ENCODE measurements around the gene ARFGEF2.

ARFGEF2 gene

GRCh38 chr20:49030954-49031619 lies 109.6 kb downstream of the ARFGEF2 start:
- H3K4me2 ChIP-seq (ENCODE audit: low read length, poor library complexity, severe bottlenecking) = no peak overlapping the region
- H4K8ac ChIP-seq (ENCODE audit: low read length) = no peak overlapping the region
- H3K4me1 ChIP-seq (ENCODE audit: control insufficient read depth, insufficient read depth, low read depth, low read length) = no peaks in the 10 kb centered on the region
- WGBS = 98% methylated on average over 5 of the region's 6 CpGs
- H3K14ac ChIP-seq (ENCODE audit: low read length in 2 of 2) = no peak overlapping the region
- H2BK5ac ChIP-seq (ENCODE audit: low read depth, low read length, poor library complexity, severe bottlenecking) = no peak overlapping the region
- no peak overlapping the region for H4K91ac ChIP-seq (ENCODE audit: low read length)
- no peak overlapping the region for H2BK15ac ChIP-seq (ENCODE audit: low read depth, poor library complexity, severe bottlenecking)
- no peak overlapping the region for H3K4ac ChIP-seq (ENCODE audit: low read depth in 1 of 2, low read length in 2 of 2)
- no peak overlapping the region for H3K18ac ChIP-seq (ENCODE audit: low read depth in 1 of 2, low read length in 2 of 2)
- H3K9me3 ChIP-seq (ENCODE audit: control insufficient read depth, low read length) = no peaks in the 10 kb centered on the region
- H2BK120ac ChIP-seq (ENCODE audit: low read depth, low read length) = no peak overlapping the region
- peaks cover 7% of the 10 kb centered on the region for H3K79me1 ChIP-seq (replicated peaks; ENCODE audit: low read length, poor library complexity, severe bottlenecking)
- peaks cover 29 to 80% of the 10 kb centered on the region in 2 experiments for H3K36me3 ChIP-seq (ENCODE audit: control insufficient read depth in 1 of 2, insufficient read depth in 2 of 2, low read depth in 1 of 2, low read length in 2 of 2)
- no peak overlapping the region for H3K27ac ChIP-seq (ENCODE audit: low read length, poor library complexity, severe bottlenecking)
- no peak overlapping the region for H3K23ac ChIP-seq (ENCODE audit: low read length in 2 of 2)
- H3K9ac ChIP-seq (ENCODE audit: low read length) = no peak overlapping the region
- H2AK5ac ChIP-seq (ENCODE audit: low read length, severe bottlenecking) = no peak overlapping the region
- no peak overlapping the region for H2BK12ac ChIP-seq (ENCODE audit: low read length in 2 of 2)
- no peak overlapping the region for H3K4me3 ChIP-seq (ENCODE audit: insufficient read depth in 1 of 2, low read depth in 1 of 2, low read length in 2 of 2)
- no peak overlapping the region for H2AFZ ChIP-seq (ENCODE audit: low read depth, low read length)
- DNase-seq = no peak
- no peaks in the 10 kb centered on the region for H3K27me3 ChIP-seq (ENCODE audit: control insufficient read depth in 1 of 2, insufficient read depth in 1 of 2, low read length in 2 of 2)

- Histone ChIP-seq H3K79me1 (replicated peaks; ENCODE audit: low read length, poor library complexity, severe bottlenecking) (peaks cover 7% of the 10 kb centered on the region), H4K91ac (ENCODE audit: low read length) (no peak overlapping the region), H2BK5ac (ENCODE audit: low read depth, low read length, poor library complexity, severe bottlenecking) (no peak overlapping the region), H2BK15ac (ENCODE audit: low read depth, poor library complexity, severe bottlenecking) (no peak overlapping the region), H3K36me3 (ENCODE audit: control insufficient read depth in 1 of 2, insufficient read depth in 2 of 2, low read depth in 1 of 2, low read length in 2 of 2) (peaks cover 23 to 69% of the 10 kb centered on the region in 2 experiments), H2AK5ac (ENCODE audit: low read length, severe bottlenecking) (no peak overlapping the region), H3K27me3 (ENCODE audit: control insufficient read depth in 1 of 2, insufficient read depth in 1 of 2, low read length in 2 of 2) (no peaks in the 10 kb centered on the region), H2BK120ac (ENCODE audit: low read depth, low read length) (no peak overlapping the region), H3K9me3 (ENCODE audit: control insufficient read depth, low read length) (no peaks in the 10 kb centered on the region), H3K4me1 (ENCODE audit: control insufficient read depth, insufficient read depth, low read depth, low read length) (no peaks in the 10 kb centered on the region), H3K4ac (ENCODE audit: low read depth in 1 of 2, low read length in 2 of 2) (no peak overlapping the region), H3K18ac (ENCODE audit: low read depth in 1 of 2, low read length in 2 of 2) (no peak overlapping the region), H2AFZ (ENCODE audit: low read depth, low read length) (no peak overlapping the region), H3K4me2 (ENCODE audit: low read length, poor library complexity, severe bottlenecking) (no peak overlapping the region), H3K9ac (ENCODE audit: low read length) (no peak overlapping the region), H3K14ac (ENCODE audit: low read length in 2 of 2) (no peak overlapping the region), H3K27ac (ENCODE audit: low read length, poor library complexity, severe bottlenecking) (no peak overlapping the region), H2BK12ac (ENCODE audit: low read length in 2 of 2) (no peak overlapping the region), H4K8ac (ENCODE audit: low read length) (no peak overlapping the region), H3K23ac (ENCODE audit: low read length in 2 of 2) (no peak overlapping the region), H3K4me3 (ENCODE audit: insufficient read depth in 1 of 2, low read depth in 1 of 2, low read length in 2 of 2) (no peak overlapping the region)
- 97% methylated on average over 8 of the region's 8 CpGs for WGBS
- DNase-seq = no peak
Measured at GRCh38 chr20:49032455-49032854, 110.9 kb downstream of the ARFGEF2 start.

- Histone ChIP-seq H3K4me3 (ENCODE audit: insufficient read depth in 1 of 2, low read depth in 1 of 2, low read length in 2 of 2) (no peak overlapping the region), H3K4me1 (ENCODE audit: control insufficient read depth, insufficient read depth, low read depth, low read length) (no peaks in the 10 kb centered on the region), H2BK15ac (ENCODE audit: low read depth, poor library complexity, severe bottlenecking) (no peak overlapping the region), H2AK5ac (ENCODE audit: low read length, severe bottlenecking) (no peak overlapping the region), H3K79me1 (replicated peaks; ENCODE audit: low read length, poor library complexity, severe bottlenecking) (peaks cover 7% of the 10 kb centered on the region), H2BK120ac (ENCODE audit: low read depth, low read length) (no peak overlapping the region), H4K91ac (ENCODE audit: low read length) (no peak overlapping the region), H3K18ac (ENCODE audit: low read depth in 1 of 2, low read length in 2 of 2) (no peak overlapping the region), H3K4me2 (ENCODE audit: low read length, poor library complexity, severe bottlenecking) (no peak overlapping the region), H3K9me3 (ENCODE audit: control insufficient read depth, low read length) (no peaks in the 10 kb centered on the region), H3K14ac (ENCODE audit: low read length in 2 of 2) (no peak overlapping the region), H3K9ac (ENCODE audit: low read length) (no peak overlapping the region), H2BK12ac (ENCODE audit: low read length in 2 of 2) (no peak overlapping the region), H4K8ac (ENCODE audit: low read length) (no peak overlapping the region), H3K23ac (ENCODE audit: low read length in 2 of 2) (no peak overlapping the region), H2BK5ac (ENCODE audit: low read depth, low read length, poor library complexity, severe bottlenecking) (no peak overlapping the region), H3K27ac (ENCODE audit: low read length, poor library complexity, severe bottlenecking) (no peak overlapping the region), H3K27me3 (ENCODE audit: control insufficient read depth in 1 of 2, insufficient read depth in 1 of 2, low read length in 2 of 2) (no peaks in the 10 kb centered on the region), H2AFZ (ENCODE audit: low read depth, low read length) (no peak overlapping the region), H3K36me3 (ENCODE audit: control insufficient read depth in 1 of 2, insufficient read depth in 2 of 2, low read depth in 1 of 2, low read length in 2 of 2) (peaks cover 16 to 54% of the 10 kb centered on the region in 2 experiments), H3K4ac (ENCODE audit: low read depth in 1 of 2, low read length in 2 of 2) (no peak overlapping the region)
- DNase-seq = no peak
- over 99% methylated on average over 5 of the region's 7 CpGs for WGBS
Measured at GRCh38 chr20:49034070-49034732, 112.7 kb downstream of the ARFGEF2 start.

GRCh38 chr20:49037962-49038387 lies 116.5 kb downstream of the ARFGEF2 start:
- Histone ChIP-seq H3K4me1 (ENCODE audit: control insufficient read depth, insufficient read depth, low read depth, low read length) (peaks cover 1% of the 10 kb centered on the region), H3K36me3 (ENCODE audit: control insufficient read depth in 1 of 2, insufficient read depth in 2 of 2, low read depth in 1 of 2, low read length in 2 of 2) (peaks cover 12 to 34% of the 10 kb centered on the region in 2 experiments), H2BK12ac (ENCODE audit: low read length in 2 of 2) (peak overlapping the region in 1 of 2 experiments; percentile 56), H3K27me3 (ENCODE audit: control insufficient read depth in 1 of 2, insufficient read depth in 1 of 2, low read length in 2 of 2) (no peaks in the 10 kb centered on the region), H3K14ac (ENCODE audit: low read length in 2 of 2) (no peak overlapping the region), H3K4me2 (ENCODE audit: low read length, poor library complexity, severe bottlenecking) (no peak overlapping the region), H3K4ac (ENCODE audit: low read depth in 1 of 2, low read length in 2 of 2) (no peak overlapping the region), H2AK5ac (ENCODE audit: low read length, severe bottlenecking) (no peak overlapping the region), H3K9ac (ENCODE audit: low read length) (no peak overlapping the region), H4K91ac (ENCODE audit: low read length) (no peak overlapping the region), H2BK15ac (ENCODE audit: low read depth, poor library complexity, severe bottlenecking) (no peak overlapping the region), H3K9me3 (ENCODE audit: control insufficient read depth, low read length) (no peaks in the 10 kb centered on the region), H2BK5ac (ENCODE audit: low read depth, low read length, poor library complexity, severe bottlenecking) (no peak overlapping the region), H4K8ac (ENCODE audit: low read length) (no peak overlapping the region), H3K79me1 (replicated peaks; ENCODE audit: low read length, poor library complexity, severe bottlenecking) (peaks cover 7% of the 10 kb centered on the region), H3K4me3 (ENCODE audit: insufficient read depth in 1 of 2, low read depth in 1 of 2, low read length in 2 of 2) (no peak overlapping the region), H3K18ac (ENCODE audit: low read depth in 1 of 2, low read length in 2 of 2) (no peak overlapping the region), H2BK120ac (ENCODE audit: low read depth, low read length) (no peak overlapping the region), H3K23ac (ENCODE audit: low read length in 2 of 2) (no peak overlapping the region), H3K27ac (ENCODE audit: low read length, poor library complexity, severe bottlenecking) (no peak overlapping the region), H2AFZ (ENCODE audit: low read depth, low read length) (no peak overlapping the region)
- WGBS = 71% methylated on average over 3 of the region's 3 CpGs
- DNase-seq = peak; percentile 30
